ENCODE results near the gene SSU72.
A peak's percentile ranks its signal among the peaks of the same experiment; 100 is the strongest.

The SSU72 gene

GRCh38 chr1:1544544-1544943, 30.1 kb downstream of the SSU72 start:
- no peak overlapping the region for H3K4me3 ChIP-seq (ENCODE audit: low read depth, low read length)
- DNase-seq (ENCODE audit: low read depth): no peak
- TF ChIP-seq CTCF (conservative IDR thresholded peaks at IDR 0.05; ENCODE audit: low read depth, low read length): no peak

- H3K4me3 ChIP-seq (ENCODE audit: low read depth, low read length): no peak overlapping the region
- TF ChIP-seq CTCF (conservative IDR thresholded peaks at IDR 0.05; ENCODE audit: low read depth, low read length): no peak
- DNase-seq (ENCODE audit: low read depth): no peak
These were observed 31.0 kb downstream of the SSU72 start for GRCh38 chr1:1543706-1544099.

GRCh38 chr1:1542766-1543705, 31.6 kb downstream of the SSU72 start:
- no peak for DNase-seq (ENCODE audit: low read depth)
- TF ChIP-seq CTCF (conservative IDR thresholded peaks at IDR 0.05; ENCODE audit: low read depth, low read length): no peak
- H3K4me3 ChIP-seq (ENCODE audit: low read depth, low read length): no peak overlapping the region

- no peak for DNase-seq (ENCODE audit: low read depth)
- no peak for TF ChIP-seq CTCF (conservative IDR thresholded peaks at IDR 0.05; ENCODE audit: low read depth, low read length)
- no peak overlapping the region for H3K4me3 ChIP-seq (ENCODE audit: low read depth, low read length)
These were observed 32.5 kb downstream of the SSU72 start for GRCh38 chr1:1541956-1542765.

- no peak for DNase-seq (ENCODE audit: low read depth)
- H3K4me3 ChIP-seq (ENCODE audit: low read depth, low read length): peak overlapping the region; percentile 64
- TF ChIP-seq CTCF (conservative IDR thresholded peaks at IDR 0.05; ENCODE audit: low read depth, low read length): no peak
These were observed 33.6 kb downstream of the SSU72 start for GRCh38 chr1:1540818-1541628.

GRCh38 chr1:1540090-1540817, 34.4 kb downstream of the SSU72 start, which contains the start of gene TMEM240:
TSS of gene TMEM240 (minus strand) at chr1:1540624. CDS start at chr1:1540346, 278 bp downstream.
- peak; percentile 84 for DNase-seq (ENCODE audit: low read depth)
- TF ChIP-seq CTCF (conservative IDR thresholded peaks at IDR 0.05; ENCODE audit: low read depth, low read length): no peak
- H3K4me3 ChIP-seq (ENCODE audit: low read depth, low read length): peak within 1 kb of the TSS; percentile 64
